GM19452 (cell line): ENCODE results near the gene HSP90AA1.
"Not testable (repeated sequence)": the region's sequence is repeated elsewhere in the genome, so short reads cannot be mapped to it uniquely, and the experiment has no call there.

Experiments used
- ATAC-seq: cut with Tn5 transposase; IDR thresholded peaks from one replicate; pipeline ENCODE4 v1.9.1; 2021; ENCODE audit not compliant: unreplicated experiment

The HSP90AA1 gene

DNA sequence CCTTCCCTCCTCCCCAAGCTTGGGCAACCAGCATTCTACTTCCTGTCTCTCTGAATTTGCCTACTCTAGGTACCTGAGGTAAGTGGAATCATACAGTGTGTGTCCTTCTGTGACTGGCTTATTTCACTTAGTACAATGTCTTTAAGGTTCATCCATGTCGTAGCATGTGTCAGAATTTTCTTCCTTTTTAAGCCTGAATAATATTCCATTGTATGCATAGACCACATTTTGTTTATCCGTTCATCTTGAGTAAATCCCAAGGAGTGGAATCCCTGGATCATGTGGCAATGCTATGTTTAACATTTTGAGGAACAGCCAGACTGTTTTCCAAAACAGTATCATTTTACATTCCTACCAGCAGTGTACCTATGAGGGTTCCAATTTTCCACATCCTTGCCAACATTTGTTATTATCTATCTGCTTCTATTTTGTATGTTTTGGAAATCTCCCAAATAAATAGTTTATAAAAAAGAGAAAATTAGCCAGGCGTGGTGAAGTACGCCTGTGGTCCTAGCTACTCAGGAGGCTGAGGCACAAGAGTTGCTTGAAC is 12.4 kb downstream of the HSP90AA1 start:
- no peak for ATAC-seq

DNA sequence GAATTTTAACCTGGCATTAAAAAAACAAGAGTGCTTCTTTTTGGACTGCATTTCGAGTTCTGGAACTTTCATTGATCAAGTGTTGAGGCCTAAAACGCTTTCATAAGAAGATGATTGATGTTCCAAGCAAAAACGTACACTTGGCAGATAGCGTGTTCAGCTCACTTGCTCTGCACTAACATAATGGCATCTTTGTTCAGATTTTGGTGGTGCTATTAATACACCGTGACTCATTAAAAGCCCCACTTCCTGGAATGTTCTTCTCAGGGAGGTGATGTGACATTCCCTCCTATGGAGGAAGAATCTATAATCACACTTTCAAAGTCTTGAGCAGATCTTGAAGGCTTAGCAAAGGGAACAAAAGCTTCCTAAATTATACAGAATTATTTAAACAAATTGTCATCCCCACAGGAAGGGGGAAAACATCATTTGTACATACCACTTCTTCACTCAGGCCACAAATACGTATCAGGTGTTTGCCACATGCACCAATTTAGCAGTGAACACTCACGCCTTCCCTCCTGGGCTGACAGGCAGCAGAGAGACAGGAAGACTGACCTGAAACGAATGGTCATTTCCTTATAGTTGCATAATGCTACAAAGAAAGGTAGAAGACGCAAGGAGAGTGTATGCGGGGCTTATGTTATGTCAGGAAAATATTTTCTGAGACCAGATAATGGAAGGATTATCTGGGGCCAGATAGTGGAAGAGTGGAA is 15.4 kb downstream of the HSP90AA1 start:
- no peak for ATAC-seq

DNA sequence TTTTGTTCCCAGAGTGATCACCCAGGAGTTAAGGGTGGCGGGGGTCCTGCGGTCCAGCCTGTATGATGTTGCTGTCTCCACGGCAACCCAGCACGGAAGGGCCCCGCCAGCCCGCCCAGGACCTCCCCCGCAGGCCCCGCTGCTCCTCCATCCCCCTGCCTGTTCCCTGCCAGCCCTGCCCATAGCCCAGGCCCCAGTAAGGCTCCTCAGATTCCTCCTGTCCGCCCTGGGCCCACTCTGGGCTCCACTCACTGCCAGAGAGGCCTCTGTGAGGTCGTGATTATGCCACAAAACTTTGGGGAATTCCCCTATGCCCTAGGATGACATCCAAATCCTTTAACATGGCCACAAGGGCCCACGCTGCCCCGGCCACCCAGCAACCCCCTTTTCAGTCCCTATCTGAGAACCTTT is 20.8 kb downstream of the HSP90AA1 start:
- ATAC-seq, result no peak

GRCh38 chr14:102064590-102064989 is 22.3 kb downstream of the HSP90AA1 start:
- not testable (repeated sequence) for ATAC-seq

DNA sequence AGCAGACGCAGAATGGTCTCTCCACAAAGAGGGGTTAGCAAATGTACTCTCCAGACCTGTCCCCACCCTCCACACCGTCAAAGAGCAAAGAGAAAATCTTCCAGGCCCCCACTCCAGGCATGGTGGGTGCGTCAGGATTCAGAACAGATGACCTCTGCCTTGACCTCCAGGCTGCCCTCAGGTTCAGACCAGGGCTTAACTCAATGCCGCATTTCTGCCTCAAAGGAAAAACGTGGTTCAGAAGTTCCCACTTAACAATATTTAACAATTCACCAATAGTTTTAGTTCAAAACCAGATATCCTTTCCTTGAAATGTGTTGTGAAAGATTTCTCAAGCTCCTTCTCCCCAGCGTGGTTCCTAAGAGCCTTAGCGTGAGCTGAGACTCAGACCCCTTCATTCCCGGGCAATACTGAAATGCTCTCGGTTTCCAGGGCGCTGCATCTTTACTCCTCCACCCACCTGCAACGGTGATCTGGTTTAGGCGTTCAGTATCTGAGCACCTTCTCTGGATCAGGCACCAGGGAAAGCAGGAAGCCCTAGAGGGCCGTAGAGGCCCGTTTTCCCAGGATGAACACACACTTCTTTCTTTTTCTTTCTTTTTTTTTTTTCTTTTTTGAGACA is 22.9 kb downstream of the HSP90AA1 start:
- ATAC-seq, result no peak

DNA sequence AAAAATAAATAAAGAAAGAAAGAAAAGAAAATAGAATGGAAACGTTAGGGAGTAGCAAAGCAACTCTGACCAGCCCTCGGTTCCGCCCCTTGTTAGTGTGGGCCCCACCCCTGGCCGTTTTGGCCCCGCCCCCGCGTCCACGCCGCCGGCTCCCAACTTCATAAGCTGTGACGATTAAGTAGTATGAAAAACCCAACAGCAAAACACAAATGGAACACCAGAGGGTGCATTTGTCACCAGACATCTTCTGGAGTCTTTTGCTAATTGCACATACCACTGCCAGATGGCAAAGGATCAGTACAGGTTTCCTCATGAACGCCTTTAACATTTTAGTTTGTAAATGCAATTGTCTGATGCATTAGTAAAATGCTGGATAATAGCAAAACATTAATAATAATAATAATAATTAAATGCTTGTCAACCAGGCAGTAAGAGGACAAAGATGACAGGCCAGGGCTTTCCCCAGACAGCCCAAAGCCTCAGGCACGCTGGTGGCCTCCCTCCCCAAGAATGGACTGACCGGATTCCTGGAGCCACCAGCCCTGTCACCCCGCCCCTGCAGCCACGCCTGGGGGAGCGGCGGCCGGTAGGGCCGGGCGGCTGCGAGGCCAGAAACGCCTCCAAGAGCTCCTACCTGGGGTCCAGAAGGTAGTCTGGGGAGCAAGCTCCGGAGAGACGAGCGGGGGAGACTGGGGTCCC is 23.6 kb downstream of the HSP90AA1 start:
- ATAC-seq, result peak; percentile 53

GRCh38 chr14:102058961-102059360 is 27.9 kb downstream of the HSP90AA1 start:
- ATAC-seq, result no peak

DNA sequence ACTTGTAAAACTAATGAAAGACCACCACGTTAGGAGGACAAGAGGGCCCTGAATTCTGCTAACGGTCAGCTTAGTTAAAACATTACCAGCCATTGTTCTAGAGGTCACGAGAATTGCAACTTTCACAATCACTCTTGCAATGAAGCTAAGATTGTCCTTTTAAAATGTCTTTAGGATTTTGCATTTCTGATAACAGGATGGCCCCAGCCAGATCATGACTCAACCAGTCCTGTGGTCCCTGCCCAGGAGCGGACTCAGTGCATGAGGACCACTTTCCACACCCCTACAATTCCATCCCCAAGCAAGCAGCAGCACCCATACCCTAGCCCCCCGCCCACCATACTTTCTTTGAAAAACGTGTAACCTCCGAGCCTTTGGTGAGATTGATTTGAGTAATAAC is 28.7 kb downstream of the HSP90AA1 start:
- no peak for ATAC-seq

DNA sequence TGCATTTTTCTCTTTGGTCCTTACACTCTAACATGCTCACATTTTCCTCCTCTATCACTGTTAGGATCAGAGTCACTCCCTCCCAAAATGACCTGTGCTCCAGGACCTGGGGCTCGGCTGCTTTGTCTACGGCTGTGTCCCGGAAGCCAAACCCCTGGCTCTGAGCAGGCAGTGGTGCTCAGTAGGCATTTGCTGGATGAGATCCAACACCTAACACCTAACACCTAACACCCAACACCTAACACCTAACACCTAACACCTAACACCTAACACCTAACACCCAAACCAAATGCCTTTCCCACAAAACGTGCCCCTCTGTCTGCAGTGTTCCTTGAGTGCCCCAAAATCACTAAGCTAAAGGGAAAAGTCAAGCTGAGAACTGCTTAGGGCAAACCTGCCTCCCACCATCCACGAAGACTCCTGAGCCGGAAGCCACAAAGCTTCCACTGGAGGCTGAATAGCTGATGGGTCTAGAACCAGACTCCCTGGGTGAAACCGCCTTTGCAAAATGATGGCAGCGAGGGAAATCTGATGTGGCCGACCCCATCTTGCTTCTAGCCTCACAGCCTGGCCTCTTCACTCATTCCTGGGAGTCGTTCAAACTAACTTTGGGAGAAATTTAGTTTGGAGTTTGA is 29.2 kb downstream of the HSP90AA1 start:
- no peak for ATAC-seq

DNA sequence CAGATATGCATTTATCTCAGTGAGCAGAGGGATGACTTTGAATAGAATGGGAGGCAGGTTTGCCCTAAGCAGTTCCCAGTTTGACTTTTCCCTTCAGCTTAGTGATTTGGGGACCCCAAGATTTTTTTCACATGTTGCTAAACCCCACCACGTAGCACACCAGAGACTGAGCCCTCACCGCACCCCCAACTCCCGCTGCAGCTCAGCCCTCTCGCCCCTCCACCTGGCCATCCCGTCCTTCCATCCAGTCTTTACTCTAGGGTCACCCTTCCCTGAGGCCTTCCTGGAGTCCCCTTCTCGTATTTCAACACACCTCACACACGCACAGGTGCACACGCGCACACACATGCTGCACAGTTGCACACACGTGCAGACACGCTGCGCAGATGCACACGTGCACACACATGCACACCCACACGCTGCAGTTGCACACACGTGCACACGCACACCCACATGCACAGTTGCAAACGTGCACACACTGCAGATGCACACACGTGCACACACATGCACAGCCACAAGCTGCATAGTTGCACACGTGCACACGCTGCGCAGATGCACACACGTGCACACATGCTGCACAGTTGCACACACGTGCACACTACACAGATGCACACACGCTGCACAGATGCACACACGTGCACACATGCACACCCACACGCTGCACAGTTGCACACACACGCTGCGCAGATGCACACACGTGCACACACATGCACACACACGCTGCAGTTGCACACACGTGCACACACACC is 30.0 kb downstream of the HSP90AA1 start:
- no peak for ATAC-seq

DNA sequence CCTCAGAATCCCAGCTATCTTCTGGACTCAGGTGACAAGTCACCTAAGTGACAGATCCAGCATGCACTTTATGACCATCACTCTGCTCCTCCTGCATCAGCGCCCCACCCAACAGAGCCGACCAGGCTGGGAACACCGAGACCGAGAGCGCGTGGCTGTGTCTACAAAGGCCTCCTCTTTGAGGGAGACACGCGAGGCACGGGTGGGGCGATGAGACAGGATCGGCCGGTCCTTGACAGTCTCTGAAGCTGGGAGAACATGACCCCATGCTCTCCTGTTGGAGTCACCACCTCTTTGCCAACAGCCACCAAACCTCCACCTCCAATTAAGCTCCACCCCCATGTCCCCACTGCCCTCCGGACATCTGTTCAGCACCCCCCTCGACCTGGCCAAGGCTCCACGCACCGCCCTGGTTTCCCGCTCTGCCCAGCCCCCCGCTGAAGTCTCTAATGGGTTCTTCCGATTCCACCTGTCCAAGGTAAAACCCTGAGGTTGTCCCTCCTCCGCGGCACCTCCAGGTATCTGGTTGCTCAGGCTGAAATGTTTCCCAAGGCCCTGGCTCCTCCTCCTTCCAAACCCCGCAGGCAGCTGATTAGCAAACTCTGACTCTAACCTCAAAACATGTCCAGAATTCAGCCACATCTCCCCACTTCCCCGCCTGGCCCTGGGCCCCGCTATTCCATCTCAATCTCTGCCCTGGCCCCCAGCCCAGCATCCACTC is 31.5 kb downstream of the HSP90AA1 start:
- no peak for ATAC-seq

- ATAC-seq, result no peak
Observed at GRCh38 chr14:102052522-102052921, 34.3 kb downstream of the HSP90AA1 start.

GRCh38 chr14:102050625-102051024 is 36.2 kb downstream of the HSP90AA1 start:
- no peak for ATAC-seq

DNA sequence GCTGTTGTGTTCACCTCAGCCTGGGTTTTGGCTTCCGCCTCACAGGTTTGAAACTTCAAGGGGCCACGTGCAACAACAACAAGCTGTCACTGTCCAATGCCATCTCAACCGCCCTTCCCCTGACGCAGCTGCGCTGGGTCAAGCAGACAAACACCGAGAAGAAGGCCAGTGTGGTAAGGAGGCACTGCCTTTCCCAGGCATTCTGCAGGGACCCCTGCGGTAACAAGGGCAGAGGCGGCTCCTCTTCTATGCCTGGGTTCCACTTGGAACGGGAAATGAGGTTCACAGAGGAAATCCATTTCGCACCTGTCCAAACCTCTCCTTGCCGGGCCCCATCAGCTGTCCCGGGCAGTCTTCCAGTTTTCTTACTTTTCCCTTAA is 36.8 kb downstream of the HSP90AA1 start:
- no peak for ATAC-seq

- no peak for ATAC-seq
Observed at GRCh38 chr14:102049258-102050025, 37.4 kb downstream of the HSP90AA1 start.

DNA sequence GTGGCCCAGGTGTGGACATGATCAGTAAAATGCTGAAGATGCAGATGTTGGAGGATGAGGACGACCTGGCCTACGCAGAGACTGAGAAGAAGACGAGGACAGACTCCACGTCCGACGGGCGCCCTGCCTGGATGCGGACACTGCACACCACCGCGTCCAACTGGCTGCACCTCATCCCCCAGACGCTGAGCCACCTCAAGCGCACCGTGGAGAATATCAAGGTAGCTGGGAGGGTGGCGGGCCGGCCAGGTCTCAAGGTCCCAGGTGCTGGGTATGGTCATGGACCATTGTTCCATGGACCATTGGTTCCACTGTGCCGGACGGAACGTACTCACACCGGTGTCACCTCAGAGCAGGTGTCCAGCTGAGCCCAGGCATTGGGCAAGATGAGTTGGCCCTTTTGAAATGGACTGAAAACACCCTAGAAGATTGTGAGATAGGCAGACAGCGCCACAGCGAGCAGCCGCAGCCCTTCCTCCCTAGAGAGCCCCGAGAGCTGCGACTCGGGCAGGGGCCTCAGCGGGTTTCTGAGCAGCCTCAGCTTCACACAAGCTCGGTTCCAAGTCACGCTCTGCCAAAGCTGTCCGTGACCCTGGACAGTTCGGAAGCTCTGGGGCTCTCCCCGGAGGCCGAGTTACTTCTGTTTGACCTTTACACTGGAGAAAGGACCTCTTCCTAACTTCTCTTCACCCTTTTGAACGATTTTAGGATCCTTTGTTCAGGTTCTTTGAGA is 38.9 kb downstream of the HSP90AA1 start:
- no peak for ATAC-seq

DNA sequence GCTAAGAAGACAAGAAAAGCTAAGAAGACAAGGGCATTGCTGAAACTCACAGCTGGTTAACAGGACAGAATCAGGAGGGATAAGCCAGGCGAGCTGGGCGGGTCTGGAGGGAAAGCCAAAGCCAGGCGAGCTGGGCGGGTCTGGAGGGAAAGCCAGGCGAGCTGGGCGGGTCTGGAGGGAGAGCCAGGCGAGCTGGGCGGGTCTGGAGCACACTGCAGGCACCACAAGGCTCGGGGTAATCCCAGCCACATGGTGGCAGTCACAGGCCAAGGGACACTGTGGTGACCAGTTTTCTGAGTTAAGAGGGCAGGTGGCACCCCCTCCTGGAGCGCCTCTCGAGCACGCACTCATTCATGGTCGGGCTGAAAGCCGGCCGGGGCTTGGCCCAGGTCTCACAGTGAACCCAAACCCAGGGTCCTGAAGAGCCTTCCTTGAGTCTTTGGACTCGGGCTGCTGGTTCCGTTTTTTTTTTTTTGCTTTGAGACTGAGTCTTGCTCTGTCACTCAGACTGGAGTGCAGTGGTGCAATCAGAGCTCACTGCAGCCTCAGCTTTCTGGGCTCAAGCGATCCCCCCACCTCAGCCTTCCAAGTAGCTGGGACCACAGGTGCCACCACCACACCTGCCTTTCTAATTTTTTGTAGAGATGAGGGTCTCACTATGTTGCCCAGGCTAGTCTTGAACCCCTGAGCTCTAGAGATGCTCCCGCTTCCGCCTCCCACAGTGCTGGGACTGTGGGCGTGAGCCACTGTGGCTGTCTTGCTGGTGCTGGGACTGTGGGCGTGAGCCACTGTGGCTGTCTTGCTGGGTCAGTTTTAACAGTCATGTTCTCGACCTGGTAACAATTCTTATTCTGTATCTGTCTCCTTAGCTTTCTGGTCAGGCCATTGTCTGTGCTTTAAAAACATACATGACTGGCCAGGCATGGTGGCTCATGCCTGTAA is 40.2 kb downstream of the HSP90AA1 start:
- no peak for ATAC-seq

- ATAC-seq, result no peak
Observed at GRCh38 chr14:102044566-102044965, 42.3 kb downstream of the HSP90AA1 start.
